ENCODE results near the gene CD209. TPM values are rescaled to one million over a fixed set of nuclear protein-coding genes. Genes with fewer than 3 reads are reported as not detected.

The CD209 gene
- total and polyA plus RNA-seq, 2 of the 8 experiments (the other 6 are each of a cell fraction or from before 2014, with no cell fraction given), result 0.05 to 0.22 TPM

DNA sequence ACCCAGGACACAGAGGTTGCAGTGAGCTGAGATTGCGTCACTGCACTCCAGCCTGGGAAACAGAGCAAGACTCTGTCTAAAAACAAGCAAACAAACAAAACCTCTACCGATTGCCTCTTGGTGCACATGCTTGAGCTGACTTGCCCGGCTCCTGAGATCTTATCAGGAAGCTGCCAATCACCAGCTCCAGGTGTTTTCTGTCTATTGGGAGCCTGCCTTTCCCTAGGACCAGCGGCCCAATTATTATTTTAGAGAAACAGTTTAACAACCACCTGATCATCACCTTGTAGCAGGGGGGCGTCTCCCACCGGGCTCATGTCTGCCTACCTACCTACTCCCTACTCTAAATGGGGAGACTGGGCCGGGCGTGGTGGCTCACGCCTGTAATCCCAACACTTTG is 26.5 kb upstream of the CD209 start:
- no peak overlapping the region for H4K5ac ChIP-seq (ENCODE audit: insufficient read length, low read depth, low read length)
- no peak overlapping the region for H3K4me3 ChIP-seq (ENCODE audit: extremely low read depth in 1 of 4, insufficient read depth in 2 of 4, low read depth in 3 of 4, low read length in 4 of 4)
- no peak overlapping the region for H2BK5ac ChIP-seq (ENCODE audit: low read depth, low read length)
- H2BK120ac ChIP-seq (replicated peaks; ENCODE audit: low read depth, low read length), result no peak overlapping the region
- H3K9me3 ChIP-seq (ENCODE audit: insufficient read depth in 2 of 2, low read depth in 1 of 2, low read length in 1 of 2), result no peaks in the 10 kb centered on the region
- ChIA-PET POLR2A (ENCODE audit: partially characterized antibody) (interaction anchor here (1.3 kb wide), 1 partner anchor 10 kb away, joined by 3 read pairs; no protein-coding TSS in a partner anchor), CTCF (ENCODE audit: partially characterized antibody) (interaction anchor here (0.8 to 1.5 kb wide), 4 partner anchors 22 to 95 kb away, joined by 3 to 5 read pairs (median 3); no protein-coding TSS in a partner anchor)
- no peak overlapping the region for H3K4ac ChIP-seq (replicated peaks; ENCODE audit: insufficient read length, low read depth, low read length)
- H4K8ac ChIP-seq (ENCODE audit: extremely low read depth, insufficient read depth, low read length), result no peak overlapping the region
- no peak overlapping the region for H4K91ac ChIP-seq (replicated peaks; ENCODE audit: insufficient read length, low read length)
- no peak overlapping the region for H2BK20ac ChIP-seq (ENCODE audit: low read length)
- FAIRE-seq, result no peak
- H3K14ac ChIP-seq (ENCODE audit: insufficient read length), result no peak overlapping the region
- H2AK5ac ChIP-seq (ENCODE audit: low read depth, low read length), result no peak overlapping the region
- TF ChIP-seq RBBP5 (IDR thresholded peaks at IDR 0.05; ENCODE audit: borderline replicate concordance, low read depth, low read length), result no peak
- no peak for TF ChIP-seq RNF2 (IDR thresholded peaks at IDR 0.05; ENCODE audit: borderline replicate concordance, low read depth, low read length, missing control alignments, poor library complexity, severe bottlenecking)
- no peak for TF ChIP-seq SIX5 (IDR thresholded peaks at IDR 0.05; ENCODE audit: low read depth, low read length)
- no peak overlapping the region for H2AFZ ChIP-seq (ENCODE audit: low read length)
- peaks cover 1% of the 10 kb centered on the region; the same call in 1 of the 2 replicates for H3K23me2 ChIP-seq (ENCODE audit: low read depth, low read length)
- H3K27me3 ChIP-seq (replicated peaks in 1 of 4; ENCODE audit: control insufficient read depth in 3 of 4, extremely low read depth in 1 of 4, insufficient read depth in 3 of 4, low read length in 3 of 4), result no peaks in the 10 kb centered on the region; a peak in 1 of 7 replicates
- no peak overlapping the region for H3K27ac ChIP-seq (ENCODE audit: low read depth, low read length)
- H4K20me1 ChIP-seq (replicated peaks in 1 of 2; ENCODE audit: control insufficient read depth in 1 of 2, insufficient read depth in 2 of 2, low read length in 2 of 2), result no peaks in the 10 kb centered on the region
- H3K36me3 ChIP-seq (ENCODE audit: control insufficient read depth in 2 of 4, insufficient read depth in 4 of 4, low read length in 3 of 4), result no peaks in the 10 kb centered on the region
- H3K4me1 ChIP-seq (replicated peaks in 1 of 4; ENCODE audit: control insufficient read depth in 3 of 4, insufficient read depth in 4 of 4, low read length in 3 of 4), result peaks cover 0 to 2% (median 1%) of the 10 kb centered on the region in 4 experiments; a peak in 1 of 7 replicates
- no peak overlapping the region for H3K9ac ChIP-seq (replicated peaks in 1 of 4; ENCODE audit: extremely low read depth in 1 of 4, low read depth in 3 of 4, low read length in 3 of 4)
- H3K56ac ChIP-seq (replicated peaks; ENCODE audit: insufficient read length, low read depth, low read length), result no peak overlapping the region
- H3K4me2 ChIP-seq (ENCODE audit: insufficient read depth in 1 of 2, low read depth in 2 of 2, low read length in 2 of 2), result no peak overlapping the region
- WGBS, 2 experiments (ENCODE audit: extremely low coverage in 1 of 2, insufficient coverage in 1 of 2, insufficient read length in 1 of 2, insufficient replicate concordance in 2 of 2, low coverage in 1 of 2, low lambda C conversion rate in 2 of 2, missing lambda C conversion rate in 1 of 2), result 94% methylated on average over 9 of the region's 9 CpGs; no CpG with 5 or more reads in 1 of the 2 experiments
- H2BK12ac ChIP-seq (ENCODE audit: low read depth, low read length), result no peak overlapping the region
- H3K79me2 ChIP-seq (ENCODE audit: control insufficient read depth in 1 of 2, insufficient read depth in 2 of 2, low read length in 2 of 2), result no peaks in the 10 kb centered on the region
- H2BK15ac ChIP-seq (ENCODE audit: low read length), result no peak overlapping the region
- no peak for DNase-seq (ENCODE audit: low read depth in 1 of 2, low spot score in 2 of 2)
- H3K18ac ChIP-seq (ENCODE audit: extremely low read depth, low read length), result no peak overlapping the region
- H3K79me1 ChIP-seq (ENCODE audit: low read depth, low read length), result no peaks in the 10 kb centered on the region
- H3K23ac ChIP-seq (ENCODE audit: insufficient read length), result no peak overlapping the region

All from H1 (cell line).